Left lung (tissue), 10 donors: ENCODE data around the gene LIPF. TPM values are rescaled to one million over a fixed set of nuclear protein-coding genes. Genes with fewer than 3 reads are reported as not detected.

Source experiments
- ATAC-seq: fragments of 200-7000 bp; cut with Tn5 transposase; one replicate; pipeline ENCODE4 v1.9.1; 2020; ENCODE audit warnings: moderate library complexity
- DNase-seq, 4 donors: peaks; one replicate each; pipeline ENCODE4 v3.0.0-alpha.2; 2013 to 2020
- H3K27ac ChIP-seq, 2 donors: fragments of 200-600 bp; sonication (generic) in 1 of 2; one replicate each; pipeline versions ENCODE4 v1.5.0 to v1.8.0; 2020 to 2021
- H3K27me3 ChIP-seq, 2 donors: fragments of 200-600 bp; sonication (generic) in 1 of 2; one replicate each; pipeline versions ENCODE4 v1.5.0 to v1.8.0; 2020 to 2021
- H3K36me3 ChIP-seq, 2 donors: fragments of 200-600 bp; sonication (generic) in 1 of 2; one replicate each; pipeline versions ENCODE4 v1.5.0 to v1.8.0; 2020 to 2021
- H3K4me1 ChIP-seq, 2 donors: fragments of 200-600 bp; one replicate each; pipeline ENCODE4 v1.8.0; 2021
- H3K4me3 ChIP-seq, 2 donors: fragments of 200-600 bp; sonication (generic) in 1 of 2; one replicate each; pipeline versions ENCODE4 v1.5.0 to v1.8.0; 2020 to 2021; ENCODE audit warnings: mild to moderate bottlenecking in 1 of 2
- H3K9me3 ChIP-seq, 2 donors: fragments of 200-600 bp; sonication (generic) in 1 of 2; one replicate each; pipeline versions ENCODE4 v1.5.0 to v1.8.0; 2020 to 2021
- CTCF ChIP-seq, 2 donors: fragments of 200-600 bp; sonication (generic) in 1 of 2; IDR thresholded peaks; one replicate each; pipeline versions ENCODE4 v1.5.0 to v1.8.0; 2021; ENCODE audit warnings: antibody characterized with exemption in 2 of 2
- intact Hi-C, 2 donors: fragments of 100-400 bp; cut with DNase I; formaldehyde crosslinking; loops; one replicate each; pipeline versions ENCODE4 v1.11.2 to v1.14.2; 2022
- polyA plus RNA-seq, 6 donors: library from polyadenylated mRNA; unstranded; fragments of 120-200 nt; gene quantifications; one replicate each; pipeline ENCODE4 v1.2.1, GENCODE V29; 2013; ENCODE audit not compliant: insufficient read length in 6 of 6
- total RNA-seq, 2 donors: library from RNA; stranded (reverse); fragmentation: NEBNext Ultra II Directional; extraction: Animal tissue kit (Norgen Biotek cat#: 25700); gene quantifications; one replicate each; pipeline ENCODE4 v1.2.1, GENCODE V29; 2021
- donor health status: DM: no; HTN: yes; CAD: no.
- donor health status: DM: no; HTN: no; CAD: no.

LIPF gene
- total and polyA plus RNA-seq, 8 donors: 0.24 to 0.51 (median 0.38) TPM; not detected in 5

GRCh38 chr10:88642963-88643362 is 21.3 kb upstream of the LIPF start:
- Histone ChIP-seq H3K36me3 (no peaks in the 10 kb centered on the region), H3K27ac (no peak overlapping the region), H3K4me3 (no peak overlapping the region), H3K27me3 (no peaks in the 10 kb centered on the region), H3K4me1 (peaks cover 0 to 5% of the 10 kb centered on the region in 2 donors), H3K9me3 (peaks cover 0 to 8% of the 10 kb centered on the region in 2 donors)
- TF ChIP-seq CTCF (IDR thresholded peaks at IDR 0.05): no peak
- intact Hi-C loops: no loop called here
- DNase-seq (no peak), ATAC-seq (peak; percentile 89)

- no peak for DNase-seq
- Histone ChIP-seq H3K9me3 (no peaks in the 10 kb centered on the region), H3K36me3 (no peaks in the 10 kb centered on the region), H3K4me1 (peaks cover 0 to 5% of the 10 kb centered on the region in 2 donors), H3K27me3 (no peaks in the 10 kb centered on the region), H3K4me3 (no peak overlapping the region), H3K27ac (no peak overlapping the region)
- intact Hi-C loops: no loop called here
- no peak for TF ChIP-seq CTCF (IDR thresholded peaks at IDR 0.05)
- ATAC-seq: no peak
These were observed 17.1 kb upstream of the LIPF start for GRCh38 chr10:88647061-88647615.

GRCh38 chr10:88651101-88651551 is 13.1 kb upstream of the LIPF start:
- ATAC-seq (peak; percentile 44), DNase-seq (no peak)
- Histone ChIP-seq H3K4me3 (no peak overlapping the region), H3K27me3 (no peaks in the 10 kb centered on the region), H3K27ac (no peak overlapping the region), H3K4me1 (no peaks in the 10 kb centered on the region), H3K9me3 (no peaks in the 10 kb centered on the region), H3K36me3 (no peaks in the 10 kb centered on the region)
- intact Hi-C loops: no loop called here
- TF ChIP-seq CTCF (IDR thresholded peaks at IDR 0.05): no peak

- ATAC-seq: no peak
- no peak for DNase-seq
- Histone ChIP-seq H3K27ac (no peak overlapping the region), H3K27me3 (no peaks in the 10 kb centered on the region), H3K4me3 (no peak overlapping the region), H3K4me1 (no peaks in the 10 kb centered on the region), H3K9me3 (no peaks in the 10 kb centered on the region), H3K36me3 (no peaks in the 10 kb centered on the region)
- intact Hi-C loops: no loop called here
- TF ChIP-seq CTCF (IDR thresholded peaks at IDR 0.05): no peak
These were observed 11.6 kb upstream of the LIPF start for GRCh38 chr10:88652616-88653015.

- TF ChIP-seq CTCF (IDR thresholded peaks at IDR 0.05): no peak
- intact Hi-C loops: no loop called here
- H3K36me3 ChIP-seq: no peaks in the 10 kb centered on the region
- H3K4me3 ChIP-seq: no peak overlapping the region
- DNase-seq: no peak
- no peaks in the 10 kb centered on the region for H3K4me1 ChIP-seq
- H3K27me3 ChIP-seq: no peaks in the 10 kb centered on the region
- no peak overlapping the region for H3K27ac ChIP-seq
- H3K9me3 ChIP-seq: no peaks in the 10 kb centered on the region
- no peak for ATAC-seq
These were observed 6.3 kb upstream of the LIPF start for GRCh38 chr10:88657901-88658300.
